Activated CD8-positive, alpha-beta T cell treated with anti-CD3 and anti-CD28 coated beads, Interleukin-2, amount 10 ng/mL, durations not matched to agents 7 days and 5 days (primary cell): Measurements from ENCODE around the gene TRIM42. TPM values are rescaled to one million over a fixed set of nuclear protein-coding genes. Genes with fewer than 3 reads are reported as not detected.

Experiments used
- ATAC-seq: fragments of 150-1000 bp; cut with Tn5 transposase; one replicate; pipeline ENCODE4 v1.10.0; 2021; ENCODE audit warnings: moderate library complexity
- CTCF ChIA-PET: fragments of 350-600 bp; sonication (Branson Sonifier 250); formaldehyde crosslinking; loops from one replicate; lab custom pipeline; 2021; ENCODE audit warnings: antibody characterized with exemption; lab: Charles Lee
- POLR2A ChIA-PET: fragments of 350-600 bp; sonication (Branson Sonifier 250); formaldehyde crosslinking; loops from one replicate; lab custom pipeline; 2021; ENCODE audit warnings: antibody characterized with exemption; lab: Charles Lee
- DNase-seq: peaks from one replicate; pipeline ENCODE4 v3.0.0-alpha.2; 2020
- H3K27ac Mint-ChIP-seq: one replicate; pipeline ENCODE4 v1.8.0; 2021; ENCODE audit warnings: mild to moderate bottlenecking, mixed read lengths
- H3K27me3 Mint-ChIP-seq: one replicate; pipeline ENCODE4 v1.8.0; 2021; ENCODE audit warnings: low read depth, mixed read lengths
- H3K36me3 Mint-ChIP-seq: one replicate; pipeline ENCODE4 v1.8.0; 2021; ENCODE audit warnings: low read depth, mixed read lengths
- H3K4me1 Mint-ChIP-seq: one replicate; pipeline ENCODE4 v1.8.0; 2021; ENCODE audit warnings: low read depth, mixed read lengths
- H3K4me3 Mint-ChIP-seq: one replicate; pipeline ENCODE4 v1.8.0; 2021; ENCODE audit warnings: mild to moderate bottlenecking, mixed read lengths
- H3K9me3 Mint-ChIP-seq: one replicate; pipeline ENCODE4 v1.8.0; 2022; ENCODE audit warnings: mixed read lengths; ENCODE audit not compliant: insufficient read depth
- total RNA-seq, 2 experiments: library from RNA; stranded (reverse); gene quantifications; one replicate each; pipeline ENCODE4 v1.2.3, GENCODE V29; 2021

Gene TRIM42
- total RNA-seq, 2 experiments from 2014 or later: not detected

- ATAC-seq: no peak
These were observed 64.3 kb downstream of the TRIM42 start for GRCh38 chr3:140742116-140742515.

DNA sequence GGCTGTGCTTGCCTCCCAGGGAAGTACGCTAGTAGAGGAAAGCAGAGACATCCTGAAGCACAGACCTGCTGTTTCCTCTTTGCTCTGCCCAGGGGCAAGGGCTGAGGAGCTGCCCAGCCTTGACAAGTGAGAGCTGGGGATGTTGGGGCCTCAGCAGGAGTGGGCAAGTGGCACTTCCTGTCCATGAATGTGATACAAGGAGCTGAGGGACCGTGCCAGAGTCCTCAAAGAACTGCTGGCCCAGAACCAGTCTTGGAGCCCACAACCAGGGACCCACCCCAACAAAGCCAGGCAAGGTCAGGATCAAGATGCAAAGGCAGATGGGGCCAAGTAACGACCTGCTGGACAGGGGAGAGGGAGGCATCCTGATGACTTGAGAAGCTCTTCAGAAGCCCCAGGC is 70.3 kb downstream of the TRIM42 start:
- no peaks in the 10 kb centered on the region for H3K9me3 Mint-ChIP-seq
- no peak overlapping the region for H3K27ac Mint-ChIP-seq

More at GRCh38 chr3:140742116-140742515, 64.3 kb downstream of the TRIM42 start:
- H3K27ac Mint-ChIP-seq: no peak overlapping the region
- no peaks in the 10 kb centered on the region for H3K4me1 Mint-ChIP-seq
- no peaks in the 10 kb centered on the region for H3K9me3 Mint-ChIP-seq
- DNase-seq: no peak
- H3K36me3 Mint-ChIP-seq: no peaks in the 10 kb centered on the region
- no peak overlapping the region for H3K4me3 Mint-ChIP-seq
- ChIA-PET POLR2A (no interaction called here), CTCF (no interaction called here)
- H3K27me3 Mint-ChIP-seq: peaks cover 10% of the 10 kb centered on the region

DNA sequence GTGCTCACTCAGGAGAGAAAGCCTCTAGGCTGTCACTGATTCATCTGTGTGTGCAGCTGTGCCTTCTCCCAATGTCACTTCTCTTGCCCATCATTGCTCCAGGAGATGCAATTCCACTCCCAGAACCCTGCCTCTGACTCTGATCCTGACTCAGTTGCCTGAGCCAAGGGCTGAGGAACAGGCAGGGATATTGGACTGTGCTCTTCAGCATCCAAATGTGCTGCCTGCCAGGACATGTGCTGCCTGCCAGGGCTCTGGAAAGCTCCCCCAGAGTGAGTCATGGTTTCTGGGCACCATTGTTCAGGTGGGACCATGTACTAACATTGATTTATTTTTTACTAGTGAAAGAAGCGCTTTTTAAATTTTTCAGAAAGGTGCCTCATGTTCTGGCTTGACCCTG is 71.0 kb downstream of the TRIM42 start:
- DNase-seq: no peak
- ATAC-seq: no peak
- CTCF ChIA-PET: no interaction called here
- H3K9me3 Mint-ChIP-seq: no peaks in the 10 kb centered on the region
- POLR2A ChIA-PET: no interaction called here
- H3K36me3 Mint-ChIP-seq: no peaks in the 10 kb centered on the region
- H3K27me3 Mint-ChIP-seq: peaks cover 5% of the 10 kb centered on the region
- peaks cover under 1% of the 10 kb centered on the region for H3K4me1 Mint-ChIP-seq
- H3K4me3 Mint-ChIP-seq: no peak overlapping the region
- H3K27ac Mint-ChIP-seq: no peak overlapping the region

More for the DNA sequence above, 70.3 kb downstream of the TRIM42 start:
- peaks cover 7% of the 10 kb centered on the region for H3K27me3 Mint-ChIP-seq
- no peaks in the 10 kb centered on the region for H3K4me1 Mint-ChIP-seq
- DNase-seq (no peak), ATAC-seq (no peak)
- CTCF ChIA-PET: no interaction called here
- no peaks in the 10 kb centered on the region for H3K36me3 Mint-ChIP-seq
- H3K4me3 Mint-ChIP-seq: no peak overlapping the region
- POLR2A ChIA-PET: no interaction called here
